DMS153 (cell line): ENCODE results near the gene TCHH.
A peak's percentile ranks its signal among the peaks of the same experiment; 100 is the strongest.
"Not testable (repeated sequence)": the region's sequence is repeated elsewhere in the genome, so short reads cannot be mapped to it uniquely, and the experiment has no call there.

Experiments
- DNase-seq: peaks from one replicate; lab custom pipeline; 2025; lab: John Stamatoyannopoulos, UW

Gene TCHH

GRCh38 chr1:152112101-152112884 is 3.0 kb downstream of the TCHH start:
- DNase-seq, result no peak

GRCh38 chr1:152111515-152111968 is 3.7 kb downstream of the TCHH start:
- peak; percentile 76 for DNase-seq

- DNase-seq, result peak; percentile 67
These were observed 4.3 kb downstream of the TCHH start for GRCh38 chr1:152110860-152111514.

GRCh38 chr1:152110365-152110859 is 4.8 kb downstream of the TCHH start:
- no peak for DNase-seq

- no peak for DNase-seq
These were observed 5.3 kb downstream of the TCHH start for GRCh38 chr1:152109998-152110294.

GRCh38 chr1:152109231-152109997 is 5.8 kb downstream of the TCHH start:
- no peak for DNase-seq

GRCh38 chr1:152108882-152109222 is 6.4 kb downstream of the TCHH start:
- DNase-seq, result no peak

GRCh38 chr1:152107984-152108881 is 7.0 kb downstream of the TCHH start:
- DNase-seq, result no peak

GRCh38 chr1:152107031-152107983 is 7.9 kb downstream of the TCHH start:
- no peak for DNase-seq

- DNase-seq, result no peak
These were observed 10.4 kb downstream of the TCHH start for GRCh38 chr1:152104854-152105253.

GRCh38 chr1:152096931-152097330 is 18.3 kb downstream of the TCHH start:
- no peak for DNase-seq

- no peak for DNase-seq
These were observed 26.1 kb downstream of the TCHH start, which contains the start of gene TCHHL1 for GRCh38 chr1:152089014-152089674. Gene TCHHL1, minus strand, starts transcription at chr1:152089064. Its CDS starts 921 bp downstream, at chr1:152088143.

- no peak for DNase-seq
These were observed 28.5 kb downstream of the TCHH start for GRCh38 chr1:152086760-152087159.

GRCh38 chr1:152084853-152085252 is 30.4 kb downstream of the TCHH start:
- DNase-seq, result no peak

- not testable (repeated sequence) for DNase-seq
These were observed 34.2 kb downstream of the TCHH start for GRCh38 chr1:152081026-152081425.

GRCh38 chr1:152080494-152080893 is 34.8 kb downstream of the TCHH start:
- DNase-seq, result not testable (repeated sequence)

GRCh38 chr1:152078831-152079441 is 36.3 kb downstream of the TCHH start:
- no peak for DNase-seq

GRCh38 chr1:152072311-152072710 is 42.9 kb downstream of the TCHH start:
- no peak for DNase-seq

GRCh38 chr1:152071123-152071522 is 44.1 kb downstream of the TCHH start:
- no peak for DNase-seq
